ENCODE results near the gene CYP2D6. TPM values are rescaled to one million over a fixed set of nuclear protein-coding genes. Genes with fewer than 3 reads are reported as not detected.
"Not testable (repeated sequence)": the region's sequence is repeated elsewhere in the genome, so short reads cannot be mapped to it uniquely, and the experiment has no call there.

CYP2D6 gene
- total RNA-seq, 1 donor from 2014 or later: 0.58 TPM

DNA sequence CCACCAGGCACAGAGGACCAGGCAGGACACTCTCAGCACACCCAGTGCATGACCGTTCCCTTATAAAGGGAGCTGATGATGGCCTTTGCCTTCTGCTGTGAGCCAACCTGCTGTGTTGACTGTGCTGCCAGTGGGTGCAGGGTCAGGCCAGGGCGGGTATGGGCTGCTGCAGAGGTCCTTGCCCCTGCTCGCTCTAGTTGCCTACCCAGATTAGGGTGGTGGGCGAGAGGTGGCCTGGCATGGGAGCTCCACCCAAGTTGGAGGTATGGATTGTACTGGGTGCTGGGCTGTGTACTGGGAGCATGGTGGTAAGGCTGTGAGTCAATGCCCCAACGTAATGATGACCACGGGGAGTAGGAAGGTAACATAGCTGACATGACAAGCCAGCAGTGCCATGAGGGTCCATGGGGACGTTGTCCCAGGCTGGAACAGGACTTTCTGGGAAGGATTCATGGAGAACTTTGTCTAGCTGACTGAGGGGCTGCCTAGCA lies 24.5 kb upstream of the CYP2D6 start:
- Histone ChIP-seq H3K4me3 (ENCODE audit: low read depth, low read length) (no peak overlapping the region), H3K36me3 (ENCODE audit: control insufficient read depth, insufficient read depth, low read length) (no peaks in the 10 kb centered on the region), H3K27me3 (ENCODE audit: control insufficient read depth, insufficient read depth, low read length) (no peaks in the 10 kb centered on the region)
- DNase-seq (ENCODE audit: low read depth): no peak
- TF ChIP-seq, protein P1, sequence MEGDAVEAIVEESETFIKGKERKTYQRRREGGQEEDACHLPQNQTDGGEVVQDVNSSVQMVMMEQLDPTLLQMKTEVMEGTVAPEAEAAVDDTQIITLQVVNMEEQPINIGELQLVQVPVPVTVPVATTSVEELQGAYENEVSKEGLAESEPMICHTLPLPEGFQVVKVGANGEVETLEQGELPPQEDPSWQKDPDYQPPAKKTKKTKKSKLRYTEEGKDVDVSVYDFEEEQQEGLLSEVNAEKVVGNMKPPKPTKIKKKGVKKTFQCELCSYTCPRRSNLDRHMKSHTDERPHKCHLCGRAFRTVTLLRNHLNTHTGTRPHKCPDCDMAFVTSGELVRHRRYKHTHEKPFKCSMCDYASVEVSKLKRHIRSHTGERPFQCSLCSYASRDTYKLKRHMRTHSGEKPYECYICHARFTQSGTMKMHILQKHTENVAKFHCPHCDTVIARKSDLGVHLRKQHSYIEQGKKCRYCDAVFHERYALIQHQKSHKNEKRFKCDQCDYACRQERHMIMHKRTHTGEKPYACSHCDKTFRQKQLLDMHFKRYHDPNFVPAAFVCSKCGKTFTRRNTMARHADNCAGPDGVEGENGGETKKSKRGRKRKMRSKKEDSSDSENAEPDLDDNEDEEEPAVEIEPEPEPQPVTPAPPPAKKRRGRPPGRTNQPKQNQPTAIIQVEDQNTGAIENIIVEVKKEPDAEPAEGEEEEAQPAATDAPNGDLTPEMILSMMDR (IDR thresholded peaks at IDR 0.05; ENCODE audit: insufficient read depth, low read length, poor library complexity, severe bottlenecking): no peak

DNA sequence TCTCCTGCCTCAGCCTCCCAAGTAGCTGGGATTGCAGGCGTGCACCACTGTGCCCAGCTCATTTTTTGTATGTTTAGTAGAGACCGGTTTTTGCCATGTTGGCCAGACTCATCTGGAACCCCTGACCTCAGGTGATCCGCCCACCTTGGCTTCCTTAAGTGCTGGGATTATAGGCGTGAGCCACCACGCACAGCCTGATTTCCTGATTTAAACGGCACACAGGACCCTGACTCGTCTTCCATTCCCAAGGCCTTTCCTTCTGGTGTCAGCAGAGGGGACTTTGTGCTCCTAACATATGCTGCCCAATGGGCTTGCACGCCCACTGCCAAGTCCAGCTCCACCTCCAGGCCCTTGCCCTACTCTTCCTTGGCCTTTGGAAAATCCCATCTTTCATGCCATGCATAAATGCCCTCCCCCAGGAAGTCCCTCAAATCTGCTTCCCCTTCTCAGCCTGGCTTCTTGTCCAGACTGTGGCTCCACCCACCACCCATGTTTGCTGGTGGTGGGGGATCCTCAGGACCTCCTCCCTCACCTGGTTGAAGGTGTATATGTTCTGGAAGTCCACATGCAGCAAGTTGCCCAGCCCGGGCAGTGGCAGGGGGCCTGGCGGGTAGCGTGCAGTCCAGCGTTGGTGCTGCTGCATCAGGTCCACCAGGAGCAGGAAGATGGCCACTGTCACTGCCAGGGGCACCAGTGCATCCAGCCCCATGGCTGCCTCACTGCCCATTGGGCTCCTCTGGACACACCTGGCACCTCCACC lies 23.9 kb upstream of the CYP2D6 start:
- H3K27me3 ChIP-seq (ENCODE audit: control insufficient read depth, insufficient read depth, low read length): no peaks in the 10 kb centered on the region
- H3K4me3 ChIP-seq (ENCODE audit: low read depth, low read length): no peak overlapping the region

DNA sequence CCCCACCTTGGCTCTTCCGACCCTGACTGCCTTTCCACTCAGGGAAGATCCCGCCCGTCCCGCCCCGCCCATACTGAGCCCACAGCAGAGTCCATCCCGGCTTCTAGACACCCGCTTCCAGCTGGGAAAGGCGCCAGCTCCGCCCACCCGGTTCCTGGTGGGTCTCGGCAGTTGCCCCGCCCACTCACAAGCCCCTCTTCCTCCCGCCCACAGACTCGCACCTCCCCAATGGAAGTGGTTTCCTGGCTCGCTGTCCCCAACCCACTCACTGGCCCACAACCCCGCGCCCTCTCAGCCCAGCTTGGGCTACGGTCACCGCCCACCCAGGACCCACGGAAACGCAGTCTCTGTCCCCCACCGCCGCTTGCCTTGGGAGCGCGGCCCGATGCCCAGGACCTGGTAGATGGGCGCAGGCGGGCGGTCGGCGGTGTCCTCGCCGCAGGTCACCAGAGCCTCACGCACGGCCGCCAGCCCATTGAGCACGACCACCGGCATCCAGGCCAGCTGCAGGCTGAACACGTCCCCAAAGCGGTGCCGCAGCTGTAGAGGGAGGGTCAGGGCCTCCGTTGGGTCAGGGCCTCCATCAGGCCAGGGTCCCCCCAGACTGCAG lies 22.2 kb upstream of the CYP2D6 start:
- no peak overlapping the region for H3K4me3 ChIP-seq (ENCODE audit: low read depth, low read length)
- H3K36me3 ChIP-seq (ENCODE audit: control insufficient read depth, insufficient read depth, low read length): no peaks in the 10 kb centered on the region
- DNase-seq (ENCODE audit: low read depth): no peak
- no peaks in the 10 kb centered on the region for H3K27me3 ChIP-seq (ENCODE audit: control insufficient read depth, insufficient read depth, low read length)
- TF ChIP-seq, protein P1 (IDR thresholded peaks at IDR 0.05; ENCODE audit: insufficient read depth, low read length, poor library complexity, severe bottlenecking): no peak

More for the DNA sequence above, 23.9 kb upstream of the CYP2D6 start:
- TF ChIP-seq, protein P1 (IDR thresholded peaks at IDR 0.05; ENCODE audit: insufficient read depth, low read length, poor library complexity, severe bottlenecking): no peak
- no peaks in the 10 kb centered on the region for H3K36me3 ChIP-seq (ENCODE audit: control insufficient read depth, insufficient read depth, low read length)
- no peak for DNase-seq (ENCODE audit: low read depth)

DNA sequence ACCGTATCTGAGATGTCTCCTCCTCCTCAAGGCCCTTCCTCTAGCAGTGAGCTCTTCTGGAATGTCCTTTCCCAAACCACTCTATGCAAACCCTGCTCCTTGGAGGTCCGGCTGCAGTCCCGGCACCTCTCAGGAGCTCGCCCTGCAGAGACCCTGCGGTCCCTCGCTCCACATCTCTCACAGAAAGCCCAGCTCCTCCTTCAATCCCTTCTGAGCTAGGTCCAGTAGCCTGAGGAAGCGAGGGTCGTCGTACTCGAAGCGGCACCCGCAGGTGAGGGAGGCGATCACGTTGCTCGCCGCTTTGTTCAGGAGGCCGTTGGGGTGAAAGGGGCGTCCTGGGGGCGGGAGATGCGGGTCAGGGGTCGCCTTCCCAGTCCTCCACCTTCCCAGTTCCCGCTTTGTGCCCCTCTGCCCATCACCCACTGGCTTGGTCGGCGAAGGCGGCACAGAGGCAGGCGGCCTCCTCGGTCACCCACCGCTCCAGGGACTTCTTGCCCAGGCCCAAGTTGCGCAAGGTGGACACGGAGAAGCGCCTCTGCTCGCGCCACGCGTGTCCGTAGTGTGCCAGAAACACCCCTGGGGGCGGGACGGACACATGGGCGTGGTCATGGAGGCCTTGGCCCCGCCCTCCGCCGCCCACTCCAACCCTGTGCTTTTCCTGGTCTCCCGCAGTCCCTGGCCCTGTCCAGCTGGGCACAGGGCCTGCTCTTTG lies 21.5 kb upstream of the CYP2D6 start:
- Histone ChIP-seq H3K4me3 (ENCODE audit: low read depth, low read length) (no peak overlapping the region), H3K36me3 (ENCODE audit: control insufficient read depth, insufficient read depth, low read length) (no peaks in the 10 kb centered on the region), H3K27me3 (ENCODE audit: control insufficient read depth, insufficient read depth, low read length) (no peaks in the 10 kb centered on the region)
- TF ChIP-seq, protein P1 (IDR thresholded peaks at IDR 0.05; ENCODE audit: insufficient read depth, low read length, poor library complexity, severe bottlenecking): no peak
- no peak for DNase-seq (ENCODE audit: low read depth)

DNA sequence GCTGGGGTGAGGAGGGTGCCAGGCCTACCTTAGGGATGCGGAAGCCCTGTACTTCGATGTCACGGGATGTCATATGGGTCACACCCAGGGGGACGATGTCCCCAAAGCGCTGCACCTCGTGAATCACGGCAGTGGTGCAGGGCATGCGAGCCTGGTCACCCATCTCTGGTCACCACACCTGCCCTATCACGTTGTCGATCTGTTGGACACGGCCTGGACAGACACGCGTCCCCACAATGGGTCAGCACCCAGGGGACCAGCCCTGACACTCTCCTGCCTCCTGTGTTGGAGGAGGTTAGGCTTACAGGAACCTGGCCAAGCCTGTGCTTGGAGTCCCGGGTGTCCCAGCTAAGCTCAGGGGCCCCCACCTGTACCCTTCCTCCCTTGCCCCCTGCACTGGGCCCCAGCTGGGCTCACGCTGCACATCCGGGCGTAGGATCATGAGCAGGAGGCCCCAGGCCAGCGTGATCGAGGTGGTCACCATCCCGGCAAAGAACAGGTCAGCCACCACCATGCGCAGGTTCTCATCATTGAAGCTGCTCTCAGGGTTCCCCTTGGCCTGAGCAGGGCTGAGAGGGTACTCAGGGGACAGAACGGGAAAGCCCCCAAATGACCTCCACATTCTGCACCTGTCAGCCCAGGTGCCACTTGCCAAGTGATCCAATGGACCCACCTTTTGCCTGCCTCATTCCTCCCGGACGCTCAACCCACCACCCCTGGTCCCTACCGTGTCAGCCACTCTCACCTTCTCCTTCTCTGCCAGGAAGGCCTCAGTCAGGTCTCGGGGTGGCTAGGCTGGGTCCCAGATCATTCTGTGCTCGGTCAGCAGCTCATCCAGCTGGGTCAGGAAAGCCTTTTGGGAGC lies 20.3 kb upstream of the CYP2D6 start:
- Histone ChIP-seq H3K4me3 (ENCODE audit: low read depth, low read length) (no peak overlapping the region), H3K27me3 (ENCODE audit: control insufficient read depth, insufficient read depth, low read length) (no peaks in the 10 kb centered on the region), H3K36me3 (ENCODE audit: control insufficient read depth, insufficient read depth, low read length) (no peaks in the 10 kb centered on the region)
- DNase-seq (ENCODE audit: low read depth): no peak
- TF ChIP-seq, protein P1 (IDR thresholded peaks at IDR 0.05; ENCODE audit: insufficient read depth, low read length, poor library complexity, severe bottlenecking): no peak

DNA sequence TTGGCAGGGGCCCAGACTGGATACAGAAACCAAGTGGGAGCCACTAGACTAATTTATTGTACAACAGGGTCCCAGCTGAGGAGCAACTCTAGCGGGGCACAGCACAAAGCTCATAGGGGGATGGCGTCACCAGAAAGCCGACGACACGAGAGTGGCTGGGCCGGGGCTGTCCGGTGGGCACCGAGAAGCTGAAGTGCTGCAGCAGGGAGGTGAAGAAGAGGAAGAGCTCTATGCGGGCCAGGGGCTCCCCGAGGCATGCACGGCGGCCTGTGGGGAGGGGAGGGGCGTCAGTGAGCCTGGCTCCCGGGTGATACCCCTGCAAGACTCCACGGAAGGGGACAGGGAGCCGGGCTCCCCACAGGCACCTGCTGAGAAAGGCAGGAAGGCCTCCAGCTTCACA lies 19.2 kb upstream of the CYP2D6 start:
- not testable (repeated sequence) for DNase-seq (ENCODE audit: low read depth); H3K27me3 ChIP-seq (ENCODE audit: control insufficient read depth, insufficient read depth, low read length); H3K36me3 ChIP-seq (ENCODE audit: control insufficient read depth, insufficient read depth, low read length); H3K4me3 ChIP-seq (ENCODE audit: low read depth, low read length)
